Measurements from ENCODE around the gene TRIM58.

TRIM58 gene

GRCh38 chr1:247857069-247857984, at the start of gene TRIM58:
Gene TRIM58 (plus strand): TSS chr1:247857187. CDS start chr1:247857247, 60 bp downstream.
- no peak for DNase-seq

- no peak for DNase-seq
Measured at GRCh38 chr1:247812637-247813036, 44.4 kb upstream of the TRIM58 start.

- no peak for DNase-seq
Measured at GRCh38 chr1:247822060-247822459, 34.9 kb upstream of the TRIM58 start.

- no peak for DNase-seq
Measured at GRCh38 chr1:247824023-247824422, 33.0 kb upstream of the TRIM58 start, which contains the start of gene OR14A16. Gene OR14A16 (minus strand): TSS chr1:247824119. CDS start chr1:247815729, 8,390 bp downstream.

- no peak for DNase-seq
Measured at GRCh38 chr1:247825362-247825761, 31.6 kb upstream of the TRIM58 start.

- no peak for DNase-seq
Measured at GRCh38 chr1:247829656-247830055, 27.3 kb upstream of the TRIM58 start.

- no peak for DNase-seq
Measured at GRCh38 chr1:247833601-247834000, 23.4 kb upstream of the TRIM58 start.

GRCh38 chr1:247840818-247841217, 16.2 kb upstream of the TRIM58 start:
- no peak for DNase-seq

GRCh38 chr1:247841796-247842195, 15.2 kb upstream of the TRIM58 start, which contains the start of gene OR11L1:
Gene OR11L1 (minus strand): TSS chr1:247841896. CDS start chr1:247841896, 0 bp downstream.
- DNase-seq: no peak

- no peak for DNase-seq
Measured at GRCh38 chr1:247843411-247843810, 13.6 kb upstream of the TRIM58 start.

GRCh38 chr1:247845011-247845692, 11.8 kb upstream of the TRIM58 start:
- no peak for DNase-seq

GRCh38 chr1:247845693-247846017, 11.3 kb upstream of the TRIM58 start:
- DNase-seq: no peak

- DNase-seq: no peak
Measured at GRCh38 chr1:247848346-247848745, 8.6 kb upstream of the TRIM58 start.

GRCh38 chr1:247849616-247850015, 7.4 kb upstream of the TRIM58 start:
- DNase-seq: no peak

GRCh38 chr1:247854899-247855545, 2.0 kb upstream of the TRIM58 start:
- DNase-seq: no peak

- DNase-seq: no peak
Measured at GRCh38 chr1:247855911-247856310, 1.1 kb upstream of the TRIM58 start.

- DNase-seq: no peak
Measured at GRCh38 chr1:247857985-247858619, 1.1 kb downstream of the TRIM58 start.

- no peak for DNase-seq
Measured at GRCh38 chr1:247862756-247863155, 5.8 kb downstream of the TRIM58 start.

- DNase-seq: no peak
Measured at GRCh38 chr1:247864644-247865043, 7.7 kb downstream of the TRIM58 start.

GRCh38 chr1:247865416-247865815, 8.4 kb downstream of the TRIM58 start:
- DNase-seq: no peak

GRCh38 chr1:247883346-247883745, 26.4 kb downstream of the TRIM58 start:
- DNase-seq: no peak

GRCh38 chr1:247884797-247885413, 27.9 kb downstream of the TRIM58 start:
- no peak for DNase-seq
